ENCODE results near the gene SYT17. TPM values are rescaled to one million over a fixed set of nuclear protein-coding genes. Genes with fewer than 3 reads are reported as not detected.
A peak's percentile ranks its signal among the peaks of the same experiment; 100 is the strongest.

Gene SYT17
- total and polyA plus RNA-seq, 12 donors = 0.20 to 1.3 (median 0.59) TPM

- Histone ChIP-seq H3K27ac (no peak overlapping the region), H3K27me3 (peaks cover 0 to 18% (median 5%) of the 10 kb centered on the region in 7 donors), H3K9me3 (no peaks in the 10 kb centered on the region), H3K36me3 (no peaks in the 10 kb centered on the region), H3K4me1 (peaks cover 0 to 16% (median 0%) of the 10 kb centered on the region in 9 donors), H3K4me3 (no peak overlapping the region)
- ATAC-seq (no peak), DNase-seq (no peak)
- no peak for TF ChIP-seq CTCF (IDR thresholded peaks at IDR 0.05)
- intact Hi-C loops (cut with DNase I) = no loop called here
- 81 to 87% methylated on average over 2 of the region's 2 CpGs for WGBS, 2 donors
Observed at GRCh38 chr16:19290860-19291259, 122.8 kb downstream of the SYT17 start.

GRCh38 chr16:19291475-19291874 lies 123.4 kb downstream of the SYT17 start:
- H3K4me1 ChIP-seq = peaks cover 0 to 16% (median 0%) of the 10 kb centered on the region in 9 donors
- no peaks in the 10 kb centered on the region for H3K9me3 ChIP-seq
- intact Hi-C loops (cut with DNase I) = no loop called here
- WGBS, 2 donors = 44% methylated on average over 4 of the region's 4 CpGs
- no peak overlapping the region for H3K4me3 ChIP-seq
- TF ChIP-seq CTCF (IDR thresholded peaks at IDR 0.05) = no peak
- no peak overlapping the region for H3K27ac ChIP-seq
- H3K36me3 ChIP-seq = no peaks in the 10 kb centered on the region
- ATAC-seq (no peak), DNase-seq (no peak)
- peaks cover 0 to 18% (median 5%) of the 10 kb centered on the region in 7 donors for H3K27me3 ChIP-seq

- TF ChIP-seq CTCF (IDR thresholded peaks at IDR 0.05) = no peak
- no peaks in the 10 kb centered on the region for H3K9me3 ChIP-seq
- no peak overlapping the region for H3K27ac ChIP-seq
- ATAC-seq = no peak
- DNase-seq = no peak
- peaks cover 0 to 17% (median 5%) of the 10 kb centered on the region in 7 donors for H3K27me3 ChIP-seq
- H3K4me3 ChIP-seq = no peak overlapping the region
- WGBS, 2 donors = 57 to 60% methylated on average over 5 of the region's 5 CpGs
- H3K36me3 ChIP-seq = no peaks in the 10 kb centered on the region
- peaks cover 0 to 16% (median 0%) of the 10 kb centered on the region in 9 donors for H3K4me1 ChIP-seq
- intact Hi-C loops (cut with DNase I) = loop anchor here in 1 of 10 donors (1.0 kb wide), 1 partner anchor 149 kb away; no protein-coding TSS in a partner anchor
Observed at GRCh38 chr16:19292186-19292585, 124.1 kb downstream of the SYT17 start.

- DNase-seq (peak; percentile 20 to 57), ATAC-seq (peak; percentile 74 to 91 (median 85))
Observed at GRCh38 chr16:19294156-19294649, 126.2 kb downstream of the SYT17 start.

More at GRCh38 chr16:19294156-19294649, 126.2 kb downstream of the SYT17 start:
- Histone ChIP-seq H3K4me1 (peaks cover 0 to 16% (median 0%) of the 10 kb centered on the region in 9 donors), H3K27me3 (peaks cover 0 to 4% (median 0%) of the 10 kb centered on the region in 7 donors), H3K9me3 (no peaks in the 10 kb centered on the region), H3K27ac (peak overlapping the region in 3 of 10 donors; percentile 15 to 70 (median 20)), H3K4me3 (no peak overlapping the region), H3K36me3 (no peaks in the 10 kb centered on the region)
- WGBS, 2 donors = 18 to 36% methylated on average over 5 of the region's 5 CpGs
- no peak for TF ChIP-seq CTCF (IDR thresholded peaks at IDR 0.05)
- intact Hi-C loops (cut with DNase I) = no loop called here
